Kidney tubule cell (primary cell): ENCODE measurements around the gene TIMM22.
A peak's percentile ranks its signal among the peaks of the same experiment; 100 is the strongest.
"Not testable (repeated sequence)": the region's sequence is repeated elsewhere in the genome, so short reads cannot be mapped to it uniquely, and the experiment has no call there.

Source experiments
- DNase-seq: peaks from one replicate; pipeline ENCODE4 v3.0.0-alpha.2; 2018; ENCODE audit warnings: low spot score

The TIMM22 gene

GRCh38 chr17:973053-973452 lies 23.9 kb upstream of the TIMM22 start:
- peak; percentile 64 for DNase-seq

- not testable (repeated sequence) for DNase-seq
Measured at GRCh38 chr17:974778-975177, 22.2 kb upstream of the TIMM22 start.

GRCh38 chr17:975371-975915 lies 21.5 kb upstream of the TIMM22 start:
- DNase-seq = no peak

- DNase-seq = no peak
Measured at GRCh38 chr17:976312-976711, 20.6 kb upstream of the TIMM22 start.

- DNase-seq = no peak
Measured at GRCh38 chr17:977166-977565, 19.8 kb upstream of the TIMM22 start.

- DNase-seq = no peak
Measured at GRCh38 chr17:978103-979093, 18.5 kb upstream of the TIMM22 start.

GRCh38 chr17:979212-979538 lies 17.8 kb upstream of the TIMM22 start:
- DNase-seq = no peak

- peak; percentile 76 for DNase-seq
Measured at GRCh38 chr17:979539-980405, 17.2 kb upstream of the TIMM22 start, which contains the start of gene NXN. TSS of gene NXN (minus strand) at chr17:979776.

- peak; percentile 88 for DNase-seq
Measured at GRCh38 chr17:980406-981291, 16.3 kb upstream of the TIMM22 start.

- no peak for DNase-seq
Measured at GRCh38 chr17:981292-981658, 15.7 kb upstream of the TIMM22 start.

- no peak for DNase-seq
Measured at GRCh38 chr17:983921-984320, 13.0 kb upstream of the TIMM22 start.

GRCh38 chr17:986322-986929 lies 10.5 kb upstream of the TIMM22 start:
- DNase-seq = no peak

- DNase-seq = no peak
Measured at GRCh38 chr17:987931-988330, 9.0 kb upstream of the TIMM22 start.

- no peak for DNase-seq
Measured at GRCh38 chr17:988561-988960, 8.4 kb upstream of the TIMM22 start.

- no peak for DNase-seq
Measured at GRCh38 chr17:992933-993332, 4.0 kb upstream of the TIMM22 start.

GRCh38 chr17:995324-995723 lies 1.6 kb upstream of the TIMM22 start:
- peak; percentile 79 for DNase-seq

GRCh38 chr17:998111-998510 lies 1.2 kb downstream of the TIMM22 start:
- no peak for DNase-seq

GRCh38 chr17:1000597-1001461 lies 3.9 kb downstream of the TIMM22 start:
- DNase-seq = peak; percentile 30

GRCh38 chr17:1001640-1002411 lies 4.9 kb downstream of the TIMM22 start:
- no peak for DNase-seq

GRCh38 chr17:1002412-1002753 lies 5.5 kb downstream of the TIMM22 start:
- DNase-seq = no peak
